Putamen (tissue), 1 donor: Measurements from ENCODE around the gene SP2.

Experiments used
- DNase-seq: peaks from one replicate; pipeline ENCODE4 v3.0.0-alpha.2; 2016; ENCODE audit warnings: low spot score

SP2 gene

DNA sequence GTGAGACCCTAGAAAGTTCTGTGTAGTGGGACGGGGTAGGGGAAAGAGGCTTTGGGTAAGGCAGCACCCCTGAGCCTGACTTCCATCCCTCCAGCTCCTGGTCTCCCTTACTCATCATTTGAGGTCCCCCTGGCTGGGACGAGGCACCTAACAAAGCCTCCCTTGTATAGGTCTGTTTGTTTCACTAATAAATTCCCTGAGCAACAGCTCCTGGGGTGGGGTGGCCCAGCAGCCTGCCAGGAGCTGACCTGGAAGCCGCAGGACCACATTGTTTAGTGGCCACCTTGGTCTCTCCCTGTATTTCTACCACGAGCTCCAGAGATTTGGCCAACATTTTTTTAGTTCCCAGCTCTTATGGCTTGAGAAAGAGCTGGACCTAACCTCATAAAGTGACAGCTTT lies 54.4 kb downstream of the SP2 start:
- DNase-seq, result no peak

DNA sequence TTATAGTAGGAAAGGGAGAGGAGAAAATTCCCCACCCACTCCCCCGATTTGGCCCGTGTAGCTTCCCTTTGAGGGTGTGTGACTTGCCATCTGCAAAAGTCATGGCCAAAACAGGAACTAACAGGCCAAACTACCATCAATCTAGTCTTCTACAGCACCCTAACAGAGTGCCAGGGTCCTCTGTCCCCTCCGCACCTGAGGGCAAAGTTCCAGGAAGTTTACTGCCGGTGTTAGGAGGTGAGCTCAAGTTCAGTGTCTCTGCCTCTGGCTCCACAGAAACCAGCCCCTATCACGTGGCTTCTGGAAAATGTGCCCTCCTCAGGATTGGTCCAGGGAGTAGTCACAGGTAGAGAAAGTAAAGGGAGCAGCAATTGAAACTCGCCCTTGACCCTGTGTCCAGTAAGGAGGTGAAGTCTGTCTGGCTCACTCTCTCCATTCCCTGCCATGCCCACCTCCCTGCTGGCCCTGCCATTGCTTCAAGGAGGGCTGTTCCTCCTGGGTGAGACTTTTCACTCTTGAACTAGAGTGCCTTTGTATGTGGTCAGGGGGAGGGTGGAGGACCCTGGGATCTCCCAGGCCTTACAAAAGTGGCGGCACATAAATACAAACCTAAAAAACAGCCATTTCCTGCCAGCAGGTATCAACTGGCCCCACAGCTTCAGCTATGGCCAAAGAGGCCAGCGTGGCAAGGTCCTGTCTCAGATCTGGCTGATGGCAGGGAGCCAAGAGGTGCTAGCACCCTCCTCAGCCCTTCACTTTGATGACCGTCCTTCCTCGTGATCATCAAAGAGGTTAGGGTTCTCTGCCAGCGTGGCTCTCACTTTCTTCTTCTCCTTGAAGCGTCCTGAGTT lies 56.4 kb downstream of the SP2 start:
- no peak for DNase-seq

DNA sequence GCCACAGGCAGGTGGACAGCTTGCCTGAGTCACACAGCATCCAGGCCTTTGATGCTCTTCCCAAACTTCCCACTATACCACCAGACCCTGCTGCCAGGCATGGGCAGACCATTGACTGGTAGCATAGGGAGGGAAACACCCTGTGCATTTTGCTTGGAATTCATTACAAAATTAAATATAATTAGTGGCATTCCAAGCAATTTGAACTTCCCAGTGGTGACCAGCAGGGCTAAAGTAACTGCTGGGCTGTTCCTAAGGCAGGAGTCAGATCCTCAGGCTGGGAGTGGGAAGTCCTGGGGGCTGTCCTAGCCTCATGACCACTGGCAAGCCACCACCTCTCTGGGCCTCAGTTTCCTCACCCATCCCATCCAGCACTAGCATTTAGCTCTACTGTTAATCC lies 57.9 kb downstream of the SP2 start:
- DNase-seq, result no peak

DNA sequence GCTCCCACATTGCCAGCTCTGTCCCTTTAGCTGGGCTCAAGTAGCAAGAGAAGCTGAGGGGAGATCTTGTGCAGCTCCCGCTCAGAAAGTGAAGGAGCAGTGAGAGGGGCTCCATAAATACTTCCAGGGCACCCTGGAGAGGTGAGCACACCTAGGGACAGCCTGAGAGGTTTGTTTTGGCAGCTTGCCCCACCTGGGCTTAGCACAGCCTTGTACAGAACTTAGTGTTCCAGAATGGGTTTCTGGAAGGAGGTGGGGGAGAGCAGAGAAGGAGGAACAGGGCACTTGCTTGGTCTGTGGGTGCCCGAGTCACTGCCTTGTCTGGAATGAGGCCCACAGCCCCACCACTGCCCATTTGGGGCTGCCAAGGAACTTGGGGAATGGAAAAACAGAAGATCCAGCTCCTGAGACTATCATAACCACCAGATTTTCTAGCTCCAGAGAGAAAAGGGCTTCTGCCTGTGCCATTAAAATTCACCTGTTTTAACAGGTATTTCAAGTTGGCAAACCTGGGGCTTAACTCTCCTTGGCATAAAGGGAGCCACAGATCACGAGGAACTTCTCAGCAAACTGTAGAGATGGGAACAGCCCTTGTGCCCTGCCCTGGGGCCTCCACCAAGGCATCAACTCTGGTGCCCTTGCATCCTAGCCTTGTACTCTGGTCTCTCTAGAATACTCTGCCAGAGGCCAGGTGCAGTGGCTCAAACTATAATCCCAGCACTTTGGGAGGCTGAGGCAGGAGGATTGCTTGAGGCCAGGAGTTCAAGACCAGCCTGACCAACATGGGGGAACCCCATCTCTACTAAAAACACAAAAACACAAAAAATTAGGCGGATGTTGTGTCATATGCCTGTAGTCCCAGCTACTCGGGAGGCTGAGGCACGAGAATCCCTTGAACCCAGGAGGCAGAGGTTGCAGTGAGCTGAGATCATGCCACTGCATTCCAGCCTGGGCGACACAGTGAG lies 59.7 kb downstream of the SP2 start:
- no peak for DNase-seq

DNA sequence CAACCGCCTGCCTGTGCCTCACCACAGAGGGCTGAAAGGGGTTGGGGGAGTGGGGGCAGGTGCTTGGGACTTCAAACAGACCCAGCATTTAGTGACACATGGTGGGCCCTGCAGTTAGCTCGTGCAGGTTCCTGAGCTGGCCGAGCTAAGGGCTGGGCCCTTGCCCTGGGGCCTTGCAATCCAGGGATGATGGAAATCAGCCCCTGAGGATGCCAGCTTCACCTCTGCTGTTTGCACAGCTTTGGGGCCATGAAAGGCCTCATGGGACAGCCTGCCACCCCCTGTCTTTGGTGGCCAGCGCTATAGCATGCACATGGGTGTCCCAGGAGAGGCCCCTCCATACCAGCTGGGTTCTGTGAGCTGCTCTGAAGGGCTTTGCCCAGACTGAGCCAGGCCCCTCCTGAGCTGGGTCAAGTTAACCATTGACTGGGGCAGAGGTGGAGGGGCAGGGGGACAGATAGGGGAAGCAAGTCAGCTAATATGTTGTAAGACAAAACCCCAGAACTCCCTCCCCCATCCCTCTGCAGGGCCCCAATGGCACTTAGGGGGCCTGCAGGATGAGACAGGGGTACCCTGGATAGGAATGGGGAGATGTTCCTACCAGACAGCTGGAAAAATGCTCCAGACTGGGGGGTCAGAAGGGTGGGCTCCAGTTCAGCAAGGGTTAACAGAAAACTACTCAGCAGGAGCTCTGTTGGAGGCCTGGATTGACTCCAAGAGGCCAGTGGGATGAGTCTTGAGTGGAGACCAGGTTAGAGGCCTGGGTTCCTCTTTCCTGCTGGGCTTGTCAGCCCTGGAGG lies 61.0 kb downstream of the SP2 start:
- no peak for DNase-seq

DNA sequence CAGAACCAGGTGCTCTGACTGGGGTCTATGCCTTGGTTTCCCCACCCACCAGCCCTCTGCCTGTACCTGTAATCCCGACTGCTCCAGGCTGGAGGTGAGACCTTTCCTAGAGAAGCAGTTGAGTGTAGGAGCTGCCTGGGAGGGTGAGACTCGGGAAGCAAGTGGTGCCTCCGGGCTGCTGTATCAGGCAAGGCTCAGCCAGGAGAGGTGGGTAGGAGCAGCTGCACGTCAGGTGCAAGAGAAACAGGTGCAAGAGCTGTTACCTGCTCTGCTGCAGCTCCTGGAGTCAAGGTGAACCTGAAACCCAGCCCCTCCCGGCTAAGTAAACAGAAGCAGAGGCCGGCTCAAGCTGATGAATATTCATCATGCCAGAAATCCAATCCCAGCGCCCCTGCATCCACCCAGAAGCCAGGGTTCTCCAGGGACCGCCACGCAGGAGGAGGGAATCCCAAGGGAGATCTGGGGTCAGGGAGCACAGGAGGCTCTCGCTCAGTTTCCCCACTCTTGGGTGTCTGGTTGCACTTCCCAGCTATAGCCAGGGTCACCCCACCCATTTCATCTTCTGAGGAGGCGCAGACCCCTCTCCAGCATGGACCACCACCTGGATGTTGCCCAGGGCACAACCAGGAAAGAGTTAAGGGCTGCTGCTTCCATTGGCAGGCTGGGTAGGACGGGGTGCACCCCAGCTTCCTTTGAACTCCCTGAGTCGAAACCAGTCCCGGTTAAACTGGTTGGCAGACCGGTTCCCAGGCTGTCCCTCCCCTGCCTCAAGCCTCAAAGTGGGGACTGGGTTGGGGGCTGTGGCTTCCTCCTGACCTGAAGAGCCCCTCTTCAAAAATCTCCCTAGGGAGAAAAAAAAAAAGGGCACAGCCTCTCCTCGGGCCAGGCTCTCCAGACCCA lies 61.8 kb downstream of the SP2 start, which contains the start of gene PRR15L:
PRR15L (minus strand) TSS at position 293 of the 900 bp plus-strand sequence. CDS start 4,649 bp downstream, outside the sequence.
- DNase-seq, result no peak

DNA sequence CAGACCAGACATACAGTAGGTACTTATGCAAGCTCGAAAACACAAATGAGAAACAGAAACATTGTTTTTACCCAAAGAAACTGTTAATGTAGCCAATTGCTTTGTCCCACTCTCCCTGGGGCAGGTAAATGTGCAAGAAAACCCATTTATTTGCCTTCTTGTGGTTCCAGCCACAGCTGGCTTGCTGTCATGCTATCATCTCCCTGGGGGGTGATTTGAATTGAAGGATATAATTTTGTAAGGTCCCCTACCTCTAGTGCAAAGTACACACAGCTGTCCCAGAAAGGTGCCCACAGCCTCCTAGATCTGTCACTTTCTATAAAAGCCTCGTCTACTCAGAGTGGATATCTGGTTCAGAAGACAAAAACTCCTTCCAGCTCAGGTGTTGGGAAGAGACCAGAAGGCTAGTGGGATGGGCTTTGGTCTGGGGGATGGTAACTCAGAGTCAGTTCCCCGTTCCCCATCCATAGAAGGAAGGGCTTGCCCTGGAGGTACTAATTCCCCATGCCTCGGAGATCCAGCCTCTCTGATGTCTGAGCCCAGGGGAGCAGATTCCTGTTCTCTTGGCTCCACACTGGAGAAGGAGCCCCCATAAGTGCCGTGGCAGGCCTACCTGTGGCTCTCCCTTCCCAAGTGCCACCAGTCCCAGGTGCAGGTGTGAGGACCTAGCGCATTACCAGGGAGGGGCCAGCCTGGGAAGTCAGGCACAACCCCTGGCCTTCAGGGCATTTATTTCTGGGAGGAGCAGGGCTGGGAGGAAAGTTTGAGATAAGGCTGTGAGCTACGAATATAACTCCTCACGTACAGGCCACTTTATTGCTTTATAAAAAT lies 64.0 kb downstream of the SP2 start:
- no peak for DNase-seq

DNA sequence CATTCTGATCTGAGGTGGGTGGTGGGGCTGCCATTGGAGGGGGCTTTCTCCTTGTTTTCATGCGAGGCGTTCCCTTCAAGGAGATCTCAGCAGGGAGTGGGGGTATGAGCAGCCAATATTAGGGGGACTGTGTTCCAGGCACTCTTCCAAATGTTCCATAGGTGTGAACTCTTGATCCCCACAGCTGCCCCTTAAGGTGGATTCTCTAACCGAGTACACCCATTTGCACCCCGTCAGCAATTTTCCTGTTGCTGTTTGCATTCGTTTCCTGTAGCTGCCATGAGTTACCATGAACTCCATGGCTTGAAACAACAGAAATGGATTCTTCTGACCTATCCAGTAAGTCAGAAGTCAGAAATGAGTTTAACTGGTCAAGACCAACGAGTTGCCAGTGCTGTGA lies 65.4 kb downstream of the SP2 start:
- no peak for DNase-seq

DNA sequence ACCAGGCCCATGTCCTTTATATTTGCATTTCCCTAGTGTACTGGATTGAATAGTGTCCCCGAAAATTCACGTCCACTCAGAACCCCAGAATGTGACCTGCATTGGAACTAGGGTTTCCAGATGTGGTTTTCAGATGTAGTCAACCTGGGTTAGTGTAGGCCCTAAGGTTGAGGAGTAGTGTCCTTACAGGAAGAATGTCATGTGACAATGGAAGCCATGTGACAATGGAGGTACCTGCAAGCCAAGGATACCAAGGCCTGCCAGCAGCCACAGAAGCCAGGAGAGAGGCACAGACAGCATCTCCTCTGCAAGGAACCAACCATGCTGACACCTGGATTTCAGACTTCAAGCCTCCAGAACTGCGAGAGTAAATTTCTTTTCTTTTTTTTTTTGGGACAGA lies 66.9 kb downstream of the SP2 start:
- DNase-seq, result no peak

DNA sequence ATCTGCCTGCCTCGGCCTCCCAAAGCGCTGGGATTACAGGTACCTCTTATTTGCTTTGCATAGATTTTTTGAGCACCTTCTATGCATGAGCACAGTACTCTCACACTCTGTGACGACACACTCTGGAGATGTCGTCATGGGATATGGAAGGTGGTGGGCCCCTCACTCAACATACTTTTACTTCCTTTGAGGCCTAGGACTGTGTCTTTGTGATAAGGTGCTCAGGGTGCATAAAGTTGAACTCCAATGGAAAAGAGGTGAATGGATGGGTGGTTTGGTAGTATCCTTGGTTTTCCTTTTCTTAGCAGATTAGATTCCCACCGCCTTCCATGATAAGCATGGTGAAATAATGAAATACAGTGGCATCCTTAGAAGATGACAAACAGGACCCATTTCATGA lies 68.8 kb downstream of the SP2 start:
- DNase-seq, result no peak

DNA sequence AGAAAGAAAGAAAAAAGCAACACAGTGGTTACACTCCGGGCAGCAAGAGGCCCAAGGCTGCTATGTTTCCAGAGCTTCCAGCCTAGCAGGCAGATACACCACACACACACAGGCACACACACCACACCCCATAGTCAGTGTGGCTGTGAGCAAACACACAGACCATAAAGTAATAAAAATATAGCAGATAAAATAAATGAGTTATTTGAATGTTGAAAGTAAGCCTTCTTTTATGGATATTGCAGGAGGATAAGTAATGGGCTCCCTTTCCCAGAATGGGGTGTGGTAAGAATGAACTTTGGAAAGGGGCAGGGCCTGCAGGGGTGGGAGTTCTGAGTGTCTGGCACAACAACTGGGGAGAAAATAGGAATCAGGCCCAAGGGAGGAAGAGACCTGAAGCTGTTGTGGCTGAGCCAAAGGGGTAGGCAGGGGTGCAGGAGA lies 70.1 kb downstream of the SP2 start:
- DNase-seq, result no peak

DNA sequence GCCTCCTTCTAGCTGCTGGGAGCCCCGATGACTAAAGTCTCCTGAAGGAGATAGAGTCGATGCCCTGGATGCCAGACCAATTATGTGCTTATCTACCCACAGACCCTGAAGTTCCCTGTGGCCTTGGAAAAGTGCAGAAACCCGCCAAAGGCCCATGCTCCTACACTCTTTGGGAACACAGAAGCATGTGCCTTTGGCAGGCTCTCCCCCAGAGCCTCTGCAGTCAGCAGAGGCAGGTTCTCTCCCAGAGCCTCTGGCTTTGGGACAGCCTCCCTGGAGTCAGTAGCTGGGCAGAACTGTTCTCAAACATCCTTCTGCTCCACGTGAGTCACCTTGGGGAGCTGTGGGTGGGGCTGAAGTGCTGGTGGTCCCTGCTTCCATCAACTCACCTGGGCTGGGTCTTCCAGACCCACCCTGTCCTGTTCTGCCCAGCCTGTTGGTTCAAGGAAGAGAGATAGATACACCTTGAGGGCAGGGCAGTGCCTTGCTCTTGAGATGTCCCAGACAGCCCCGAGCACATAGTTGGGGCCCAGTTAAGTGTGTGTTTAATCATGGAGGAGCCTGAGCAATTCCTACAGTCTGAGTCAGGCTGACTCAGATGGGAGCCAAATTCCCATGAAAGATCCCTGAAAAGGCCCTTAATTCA lies 71.7 kb downstream of the SP2 start:
- no peak for DNase-seq

DNA sequence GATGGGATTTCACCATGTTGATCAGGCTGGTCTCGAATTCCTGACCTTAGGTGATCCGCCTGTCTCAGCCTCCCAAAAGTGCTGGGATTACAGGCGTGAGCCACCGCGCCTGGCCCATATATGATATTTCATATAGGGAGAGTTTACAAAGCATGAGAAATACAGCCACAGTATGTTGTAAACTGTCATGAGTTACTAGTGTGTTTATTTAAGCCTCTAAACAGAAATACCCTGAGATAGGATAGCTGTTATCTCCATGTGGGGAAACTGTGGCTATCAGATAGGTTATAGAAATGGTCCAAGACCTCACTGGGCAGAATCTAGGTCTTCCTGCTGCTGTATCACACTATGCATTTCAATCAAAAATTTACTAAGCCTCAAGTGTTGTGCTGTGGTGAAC lies 72.8 kb downstream of the SP2 start:
- no peak for DNase-seq

DNA sequence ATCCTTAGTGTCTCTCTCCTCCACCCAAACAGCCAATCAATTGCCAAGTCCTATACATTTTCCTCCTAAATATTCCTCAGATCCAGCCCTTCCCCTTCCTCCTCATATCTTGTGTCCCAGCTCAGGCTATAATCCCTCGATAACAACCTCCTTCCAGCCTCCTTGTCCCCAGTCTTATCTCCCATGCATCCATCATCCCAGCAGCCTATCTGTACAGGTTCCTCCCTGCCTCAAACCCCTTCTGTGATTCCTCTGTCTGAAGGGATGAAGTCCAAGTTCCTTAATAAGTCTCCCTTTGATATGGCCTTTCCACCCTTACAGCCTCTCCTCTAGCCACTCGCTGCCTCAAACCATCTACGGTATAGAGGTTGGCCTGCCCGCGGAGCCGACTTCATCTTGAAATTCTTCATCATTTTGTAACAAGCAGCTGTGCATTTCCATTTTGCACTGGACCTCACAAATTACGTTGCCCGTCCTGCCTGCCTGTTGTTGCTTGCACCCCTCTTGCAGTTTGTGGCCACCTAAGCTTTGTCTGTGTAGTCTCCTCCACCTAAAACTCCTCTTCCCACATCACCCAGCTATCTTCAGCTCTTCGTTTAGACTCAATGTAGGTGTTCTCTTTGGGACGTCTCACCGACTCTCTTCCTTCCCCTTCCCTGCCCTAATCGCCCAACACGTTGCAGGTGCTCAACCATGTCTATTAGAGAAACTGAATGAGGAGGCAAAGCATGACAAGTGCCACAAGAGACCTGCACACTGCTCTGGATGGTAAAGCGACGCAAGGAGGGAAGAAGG lies 74.1 kb downstream of the SP2 start:
- no peak for DNase-seq

DNA sequence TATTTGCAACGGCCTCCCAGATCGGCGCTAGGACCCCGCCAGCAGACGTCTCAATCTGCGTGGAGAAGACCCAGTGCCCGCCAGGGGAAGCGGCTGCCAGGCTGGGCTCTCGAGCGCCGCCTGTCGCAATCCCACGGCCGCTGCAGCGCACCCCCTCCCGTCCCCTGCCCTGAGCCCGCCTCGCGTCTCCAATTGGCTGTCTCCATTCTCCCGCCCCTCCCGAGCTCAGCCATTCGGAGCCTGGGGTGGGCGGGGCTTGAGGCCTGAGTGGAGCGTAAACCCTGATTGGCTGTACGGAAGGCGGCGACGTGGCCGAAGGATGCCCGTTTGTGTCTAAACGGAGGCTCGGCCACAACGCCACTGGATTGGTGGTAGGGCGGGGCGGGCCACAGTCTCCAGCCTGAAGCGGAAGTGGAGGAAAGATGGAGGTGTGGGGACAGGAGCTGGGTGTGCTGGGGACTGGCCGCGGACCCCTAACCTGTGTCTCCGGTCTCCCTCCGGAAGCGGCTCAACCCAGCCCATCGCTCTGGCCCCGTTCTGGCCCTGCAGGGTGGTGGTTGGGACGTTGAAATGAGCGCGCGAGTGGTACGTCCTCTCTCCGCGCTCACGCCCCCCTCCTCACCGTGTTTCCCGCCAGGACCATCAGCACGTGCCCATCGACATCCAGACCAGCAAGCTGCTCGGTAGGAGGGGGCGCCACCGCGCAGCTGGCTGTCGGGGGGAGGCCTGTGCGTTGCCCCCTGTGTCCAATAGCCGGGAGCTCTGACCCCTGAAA lies 74.9 kb downstream of the SP2 start, which contains the start of gene CDK5RAP3:
CDK5RAP3 (plus strand) TSS at position 389 of the 775 bp plus-strand sequence; CDS start at position 423, 34 bp downstream.
- peak; percentile 99 for DNase-seq

DNA sequence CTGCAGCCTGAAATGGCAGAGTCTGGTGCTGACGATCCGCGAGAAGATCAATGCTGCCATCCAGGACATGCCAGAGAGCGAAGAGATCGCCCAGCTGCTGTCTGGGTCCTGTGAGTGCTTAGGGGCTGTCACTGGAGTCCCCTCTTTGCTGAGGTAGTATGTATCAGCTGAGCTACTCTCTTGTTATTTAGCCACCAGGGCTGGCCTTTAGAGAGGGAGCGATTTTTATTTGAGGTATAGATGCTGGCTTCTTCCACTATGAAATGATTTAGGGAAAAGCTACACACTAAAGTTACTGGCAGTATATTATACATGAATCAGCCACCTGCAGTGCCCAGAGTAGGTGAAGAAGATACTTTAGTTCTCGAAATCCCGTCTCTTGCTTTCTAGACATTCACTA lies 77.5 kb downstream of the SP2 start:
- no peak for DNase-seq

DNA sequence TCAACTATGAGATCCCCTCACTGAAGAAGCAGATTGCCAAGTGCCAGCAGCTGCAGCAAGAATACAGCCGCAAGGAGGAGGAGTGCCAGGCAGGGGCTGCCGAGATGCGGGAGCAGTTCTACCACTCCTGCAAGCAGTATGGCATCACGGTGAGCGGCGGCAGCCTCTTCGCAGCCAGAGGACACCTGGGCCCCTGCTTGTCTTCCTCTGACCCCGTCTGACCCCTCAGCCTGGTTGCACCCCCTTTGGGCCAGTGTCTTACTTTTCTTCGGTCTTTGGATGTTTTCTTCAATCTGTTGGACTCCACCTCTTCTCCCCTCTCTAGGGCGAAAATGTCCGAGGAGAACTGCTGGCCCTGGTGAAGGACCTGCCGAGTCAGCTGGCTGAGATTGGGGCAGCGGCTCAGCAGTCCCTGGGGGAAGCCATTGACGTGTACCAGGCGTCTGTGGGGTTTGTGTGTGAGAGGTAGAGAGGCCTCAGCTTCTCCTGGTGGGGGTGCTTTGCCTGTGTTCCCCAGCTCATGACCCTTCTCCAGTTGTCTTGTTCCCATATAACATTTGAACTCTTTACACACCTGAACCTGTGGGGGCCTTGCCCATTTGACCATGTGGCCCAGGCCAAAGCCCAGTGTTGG lies 79.3 kb downstream of the SP2 start:
- DNase-seq, result no peak
